Head of caudate nucleus (tissue), 42 donors: ENCODE results near the gene MPHOSPH10.
A peak's percentile ranks its signal among the peaks of the same experiment; 100 is the strongest.
"Not testable (repeated sequence)": the region's sequence is repeated elsewhere in the genome, so short reads cannot be mapped to it uniquely, and the experiment has no call there.

Source experiments
- DNase-seq, 42 donors: peaks; one replicate each; pipeline versions ENCODE4 v3.0.0 to v3.0.0-alpha.2; 2020 to 2021; ENCODE audit warnings: mixed read lengths in 7 of 42
- intact Hi-C: fragments of 100-400 bp; cut with DNase I; formaldehyde crosslinking; loops from one replicate; pipeline ENCODE4 v1.15.0; 2022

MPHOSPH10 gene

GRCh38 chr2:71121479-71121878 lies 9.0 kb upstream of the MPHOSPH10 start:
- DNase-seq = no peak
- intact Hi-C loops = no loop called here

DNA sequence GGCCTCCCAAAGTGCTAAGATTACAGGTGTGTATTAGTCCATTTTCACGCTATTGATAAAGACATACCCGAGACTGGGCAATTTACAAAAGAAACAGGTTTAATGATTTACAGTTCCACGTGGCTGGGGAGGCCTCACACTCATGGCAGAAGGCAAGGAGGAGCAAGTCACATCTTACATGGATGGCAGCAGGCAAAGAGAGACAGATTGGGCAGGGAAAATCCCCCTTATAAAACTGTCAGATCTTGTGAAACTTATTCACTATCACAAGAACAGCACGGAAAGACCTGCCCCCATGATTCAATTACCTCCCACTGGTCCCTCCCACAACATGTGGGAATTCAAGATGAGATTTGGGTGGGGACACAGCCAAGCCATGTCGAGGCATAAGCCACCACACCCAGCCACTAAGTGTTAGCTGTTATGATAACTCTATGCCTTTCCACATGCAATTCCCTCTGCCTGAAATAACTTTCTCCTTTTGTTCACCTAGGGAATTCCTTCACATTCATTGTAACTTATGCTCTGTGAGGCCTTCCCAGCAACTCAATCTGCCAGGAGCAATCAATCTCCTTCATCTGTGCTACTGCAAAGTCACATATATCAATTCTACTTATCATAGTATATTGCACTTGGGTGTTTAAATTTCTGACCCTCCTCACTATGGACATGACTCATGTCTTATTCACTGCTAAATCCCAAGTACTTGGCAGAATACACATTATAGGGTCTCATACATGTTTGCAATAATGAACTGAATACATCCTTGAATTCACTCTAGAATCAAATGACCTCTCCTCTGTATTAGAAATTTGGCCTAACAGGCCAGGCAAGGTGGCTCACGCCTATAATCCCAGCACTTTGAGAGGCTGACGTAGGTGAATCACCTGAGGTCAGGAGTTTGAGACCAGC lies 7.8 kb upstream of the MPHOSPH10 start:
- intact Hi-C loops = no loop called here
- no peak for DNase-seq

DNA sequence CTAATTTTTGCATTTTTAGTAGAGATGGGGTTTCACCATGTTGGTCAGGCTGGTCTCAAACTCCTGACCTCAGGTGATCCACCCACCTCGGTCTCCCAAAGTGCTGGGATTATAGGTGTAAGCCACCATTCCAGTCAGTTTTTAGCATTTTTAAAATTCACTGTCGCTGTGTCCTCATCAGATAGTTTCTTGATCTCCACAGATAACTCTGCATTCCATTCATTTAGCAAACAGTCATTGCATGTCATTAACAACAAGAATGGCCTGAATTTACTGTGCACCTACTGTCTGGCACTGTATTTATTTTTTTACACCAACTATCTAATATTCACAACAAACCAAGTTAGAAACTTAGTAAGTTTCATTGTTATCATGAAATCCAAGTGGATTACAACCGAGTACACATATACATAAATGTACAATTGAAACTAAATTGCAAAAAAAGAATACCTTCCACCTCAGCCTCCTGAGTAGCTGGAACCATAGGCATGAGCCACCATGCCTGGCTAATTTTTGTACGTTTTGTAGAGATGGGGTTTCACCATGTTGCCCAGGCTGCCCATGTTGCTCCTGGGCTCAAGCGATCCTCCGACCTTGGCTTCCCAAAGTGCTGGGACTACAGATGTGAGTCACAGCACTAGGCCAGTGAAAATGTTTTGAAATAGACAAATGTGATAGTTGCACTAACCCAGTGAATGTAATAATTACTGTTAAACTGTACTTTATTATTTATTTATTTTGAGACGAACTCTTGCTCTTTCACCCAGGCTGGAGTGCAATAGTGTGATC lies 4.7 kb upstream of the MPHOSPH10 start:
- intact Hi-C loops = no loop called here
- DNase-seq = no peak

DNA sequence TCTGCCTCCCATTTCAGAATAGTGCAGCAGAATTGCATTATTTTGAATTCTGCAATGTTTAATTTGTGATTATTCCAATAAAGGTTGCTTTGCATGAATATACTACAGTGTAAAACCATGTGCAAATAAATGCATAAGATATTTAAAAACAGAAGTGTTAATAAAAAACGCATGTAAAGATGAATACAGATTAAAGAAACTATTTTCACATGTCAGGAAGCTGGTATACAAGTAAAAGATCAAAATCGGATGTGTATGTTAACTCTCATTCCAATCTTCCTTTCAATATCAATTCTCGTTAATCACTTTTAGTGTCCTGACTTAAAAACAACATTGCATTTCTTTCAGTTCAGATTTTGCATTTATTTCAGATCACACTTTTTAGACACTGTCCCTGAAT lies 3.5 kb upstream of the MPHOSPH10 start:
- intact Hi-C loops = no loop called here

GRCh38 chr2:71129114-71129901 lies 1.1 kb upstream of the MPHOSPH10 start:
- intact Hi-C loops = no loop called here
- DNase-seq = no peak

More for the DNA sequence above, 3.5 kb upstream of the MPHOSPH10 start:
- no peak for DNase-seq

- intact Hi-C loops = loop anchor here (2.0 kb wide), 1 partner anchor 59 kb away; no protein-coding TSS in a partner anchor
- DNase-seq = no peak
These were observed 607 bp upstream of the MPHOSPH10 start for GRCh38 chr2:71129902-71130151.

DNA sequence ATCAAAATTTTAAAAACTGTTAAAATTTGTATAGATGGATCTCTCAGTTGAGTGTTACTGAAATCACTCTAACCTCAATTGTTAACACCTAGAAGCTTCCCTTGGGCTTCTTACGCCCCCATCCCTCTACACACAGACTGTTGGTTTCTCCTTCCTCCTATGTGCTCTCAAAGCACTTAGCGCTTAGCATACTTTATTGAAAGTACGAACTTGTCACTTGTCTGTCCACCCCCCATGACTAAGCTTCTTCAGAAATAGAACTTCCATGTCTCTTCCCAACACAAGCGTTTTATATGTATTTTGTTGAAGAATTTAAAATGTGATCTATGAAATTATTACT lies 441 bp downstream of the MPHOSPH10 start:
- DNase-seq = peak in 1 of 42 donors; percentile 20
- intact Hi-C loops = loop anchor here (2.0 kb wide), 1 partner anchor 60 kb away; no protein-coding TSS in a partner anchor

DNA sequence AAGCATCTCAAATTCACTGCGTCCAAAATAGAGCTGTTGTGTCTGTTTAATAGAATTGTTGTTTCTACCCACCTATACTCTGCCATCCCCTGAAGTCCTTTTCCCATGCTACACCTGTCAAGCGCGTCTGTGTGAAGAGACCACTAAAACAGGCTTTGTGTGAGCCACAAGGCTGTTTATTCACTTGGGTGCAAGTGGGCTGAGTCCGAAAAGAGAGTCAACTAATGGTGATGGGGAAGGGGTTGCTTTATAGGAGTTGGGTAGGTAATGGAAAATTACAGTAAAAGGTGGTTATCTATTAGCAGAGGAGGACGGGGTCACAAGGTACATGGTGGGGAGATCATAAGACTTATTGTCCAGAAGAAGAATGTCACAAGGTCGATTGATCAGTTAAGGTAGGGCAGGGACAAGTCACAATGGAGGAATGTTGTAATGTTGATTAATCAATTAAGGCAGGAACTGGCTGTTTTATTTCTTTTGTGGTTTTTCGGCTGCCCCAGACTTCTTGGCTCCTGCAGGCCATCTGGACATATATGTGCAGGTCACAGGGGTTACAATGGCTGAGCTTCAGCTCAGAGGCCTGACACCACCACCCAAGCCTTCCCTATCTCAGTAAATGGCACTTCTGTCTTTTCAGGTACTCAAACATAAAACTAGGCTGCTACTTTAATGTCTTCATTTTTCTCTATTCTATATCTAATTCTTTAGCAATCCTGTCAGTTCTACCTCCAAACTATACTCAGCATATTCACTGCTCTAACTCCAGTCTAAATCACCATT lies 1.1 kb downstream of the MPHOSPH10 start:
- intact Hi-C loops = loop anchor here (2.0 kb wide), 1 partner anchor 61 kb away; no protein-coding TSS in a partner anchor
- DNase-seq = not testable (repeated sequence)

DNA sequence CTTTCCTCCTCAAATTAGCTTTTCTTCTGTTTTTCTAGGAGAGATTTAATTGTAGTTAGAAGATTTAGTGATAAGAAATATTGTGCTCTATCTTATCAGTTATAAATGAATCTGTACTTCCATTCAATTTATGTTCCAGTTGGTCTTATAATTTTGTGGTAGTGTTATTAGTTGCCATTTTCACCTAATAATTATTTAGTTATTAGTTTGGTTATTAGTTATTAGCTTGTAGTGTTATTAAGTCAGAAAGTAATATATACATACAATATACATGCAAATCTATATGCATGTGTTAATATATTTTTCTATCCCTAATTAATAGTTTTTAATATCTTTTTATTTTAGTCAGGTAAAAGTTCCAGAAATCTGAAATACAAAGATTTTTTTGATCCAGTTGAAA lies 3.2 kb downstream of the MPHOSPH10 start:
- intact Hi-C loops = no loop called here
- DNase-seq = no peak

- intact Hi-C loops = no loop called here
- DNase-seq = no peak
These were observed 5.7 kb downstream of the MPHOSPH10 start for GRCh38 chr2:71136174-71136573.

DNA sequence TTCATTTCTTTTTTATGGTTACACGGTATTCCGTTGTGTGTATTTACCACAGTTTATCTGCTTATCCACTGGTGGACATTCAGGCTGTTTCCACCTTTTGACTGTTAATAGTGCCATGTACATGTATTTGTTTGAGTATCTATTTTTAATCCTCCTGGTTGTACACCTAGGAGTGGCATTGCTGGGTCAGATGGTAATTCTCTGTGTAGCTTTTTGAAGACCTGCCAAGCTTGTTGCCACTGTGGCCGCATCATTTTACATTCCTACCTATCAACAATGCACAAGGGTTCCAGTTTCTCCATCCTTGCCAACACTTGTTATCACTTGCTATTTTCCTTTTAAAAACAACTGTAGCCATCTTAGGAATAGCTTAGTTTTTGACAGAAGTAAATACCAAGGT lies 13.3 kb downstream of the MPHOSPH10 start:
- intact Hi-C loops = no loop called here
- no peak for DNase-seq

DNA sequence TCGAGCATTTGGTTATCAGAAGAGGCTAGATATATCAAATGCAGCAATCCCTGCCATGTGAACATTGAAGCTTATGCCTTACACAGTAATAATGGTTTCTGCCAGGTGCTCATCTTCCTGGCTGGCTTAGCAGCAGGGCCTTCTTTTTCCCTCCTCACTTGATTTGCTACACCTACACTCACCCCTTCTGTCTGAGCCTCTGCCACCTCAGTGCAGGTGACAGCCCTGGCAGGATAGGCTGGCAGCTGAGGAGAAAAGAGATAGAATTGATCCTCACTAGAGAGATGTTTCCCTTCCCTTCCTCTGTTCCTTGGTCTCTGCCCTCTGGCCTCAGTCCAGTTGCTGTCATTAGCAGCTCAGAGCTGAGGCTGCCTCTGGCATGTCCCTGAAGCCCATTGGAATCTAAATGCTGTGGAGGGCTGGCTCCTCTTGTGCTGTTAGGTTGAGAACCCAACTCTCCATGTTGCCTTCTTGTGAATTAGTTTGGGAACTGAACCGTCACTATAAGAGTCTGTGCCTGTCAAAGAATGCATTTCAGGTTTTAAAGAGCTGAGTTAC lies 18.2 kb downstream of the MPHOSPH10 start:
- DNase-seq = peak in 13 of 42 donors; percentile 12 to 71 (median 42)
- intact Hi-C loops = no loop called here

GRCh38 chr2:71150082-71150816 lies 19.8 kb downstream of the MPHOSPH10 start:
- DNase-seq = no peak
- intact Hi-C loops = no loop called here

DNA sequence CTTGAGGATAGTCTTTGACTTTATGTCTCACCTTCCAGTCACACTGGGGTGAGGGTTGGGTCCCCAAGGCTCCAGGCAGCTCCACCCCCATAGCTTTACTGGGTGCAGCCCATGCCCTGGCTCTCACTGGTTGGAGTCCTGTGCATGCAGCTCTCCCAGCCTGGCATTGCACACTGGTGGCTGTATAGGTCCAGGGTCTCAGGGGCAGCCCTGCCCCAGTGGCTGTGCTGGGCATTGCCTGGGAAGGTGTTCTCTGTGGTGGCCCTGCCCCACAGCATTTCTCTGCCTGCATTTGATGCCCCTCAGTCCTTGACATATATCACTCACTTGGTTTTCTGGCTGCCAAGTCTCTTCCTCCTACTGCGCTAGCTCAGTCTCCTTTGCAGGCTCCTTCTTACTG lies 21.2 kb downstream of the MPHOSPH10 start:
- intact Hi-C loops = no loop called here
- DNase-seq = no peak

DNA sequence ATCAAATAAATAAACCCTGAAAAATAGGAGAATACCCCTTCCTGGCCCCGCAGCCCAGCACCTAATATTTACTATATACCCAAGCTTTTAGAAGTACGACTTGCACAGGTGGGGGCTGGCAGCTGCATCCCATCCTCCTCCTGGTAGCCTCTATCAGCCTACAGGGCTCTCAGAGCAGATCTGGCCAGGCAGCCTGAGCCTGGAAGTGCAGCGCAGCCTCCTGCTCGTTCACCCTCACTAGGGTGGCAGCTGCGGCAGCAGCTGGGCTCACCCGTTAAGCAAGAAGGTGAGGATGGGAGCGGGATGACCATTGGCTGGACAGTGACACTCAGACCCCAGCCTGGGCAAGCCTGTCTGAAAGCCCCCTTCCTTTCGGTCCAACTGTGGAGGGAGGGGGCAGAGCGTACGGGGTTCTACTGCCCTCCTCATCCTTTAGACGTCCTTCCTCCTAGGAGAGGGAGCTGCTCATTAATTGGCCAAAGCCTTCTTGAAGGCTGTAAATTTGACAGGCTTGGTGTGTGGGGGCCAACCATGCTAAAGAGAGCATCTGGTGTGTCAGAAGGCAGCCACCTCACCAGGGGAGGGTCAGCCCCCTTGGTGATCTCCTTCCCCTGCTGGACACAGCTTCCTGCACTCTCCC lies 23.3 kb downstream of the MPHOSPH10 start:
- no peak for DNase-seq
- intact Hi-C loops = no loop called here

DNA sequence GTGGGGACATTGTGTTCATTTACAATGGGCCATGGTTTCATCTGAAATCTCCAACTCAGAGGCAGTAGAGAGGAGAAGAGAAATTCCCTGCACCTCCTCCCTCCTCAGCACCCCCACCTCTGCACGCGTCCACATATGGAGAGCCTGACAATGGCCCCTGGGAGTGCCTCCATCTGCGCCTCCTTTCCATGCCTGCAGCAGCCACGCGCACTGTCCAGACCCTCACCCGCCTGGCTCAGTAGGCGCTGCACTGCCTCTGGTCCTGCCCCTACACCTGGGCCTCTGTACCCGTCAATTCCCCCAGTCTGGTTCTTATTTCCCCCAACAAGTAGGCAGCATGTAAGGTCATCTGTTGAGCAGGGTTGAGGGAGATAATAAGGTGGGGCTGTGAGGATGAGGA lies 23.8 kb downstream of the MPHOSPH10 start:
- no peak for DNase-seq
- intact Hi-C loops = no loop called here

- intact Hi-C loops = no loop called here
- no peak for DNase-seq
These were observed 24.4 kb downstream of the MPHOSPH10 start for GRCh38 chr2:71154798-71155197.

GRCh38 chr2:71155846-71156245 lies 25.4 kb downstream of the MPHOSPH10 start:
- intact Hi-C loops = no loop called here
- no peak for DNase-seq
